ENCODE results near the gene ZNF385C.
"Not testable (repeated sequence)": the region's sequence is repeated elsewhere in the genome, so short reads cannot be mapped to it uniquely, and the experiment has no call there.

ZNF385C gene

DNA sequence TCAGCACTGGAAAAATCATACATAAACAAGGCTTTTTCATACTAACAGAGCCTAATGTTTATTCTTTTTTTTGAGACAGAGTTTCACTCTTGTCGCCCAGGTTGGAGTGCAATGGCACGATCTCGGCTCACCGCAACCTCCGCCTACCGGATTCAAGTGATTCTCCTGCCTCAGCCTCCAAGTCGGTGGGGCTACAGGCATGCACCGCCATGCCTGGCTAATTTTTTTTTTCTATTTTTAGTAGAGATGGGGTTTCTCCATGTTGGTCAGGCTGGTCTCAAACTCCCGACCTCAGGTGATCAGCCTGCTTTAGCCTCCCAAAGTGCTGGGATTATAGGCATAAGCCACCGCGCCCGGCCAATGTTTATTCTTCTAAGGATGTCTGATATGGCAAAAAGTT, 84.5 kb downstream of the ZNF385C start:
- not testable (repeated sequence) for H3K9ac ChIP-seq (ENCODE audit: low read depth, low read length); H3K27me3 ChIP-seq (ENCODE audit: control insufficient read depth, insufficient read depth, low read length); H3K9me3 ChIP-seq (ENCODE audit: control insufficient read depth, insufficient read depth, low read length); H3K4me3 ChIP-seq (ENCODE audit: low read depth, low read length)
- Histone ChIP-seq H3K27ac (ENCODE audit: low read depth, low read length) (peak overlapping the region; percentile 97), H3K4me1 (ENCODE audit: control insufficient read depth, insufficient read depth, low read length) (peaks cover 41% of the 10 kb centered on the region), H3K36me3 (ENCODE audit: control insufficient read depth, insufficient read depth, low read length) (peaks cover 11% of the 10 kb centered on the region)

- H3K27me3 ChIP-seq (ENCODE audit: control insufficient read depth, insufficient read depth, low read length); H3K9me3 ChIP-seq (ENCODE audit: control insufficient read depth, insufficient read depth, low read length): not testable (repeated sequence)
- Histone ChIP-seq H3K4me1 (ENCODE audit: control insufficient read depth, insufficient read depth, low read length) (peaks cover 38% of the 10 kb centered on the region), H3K9ac (ENCODE audit: low read depth, low read length) (peak overlapping the region; percentile 71), H3K36me3 (ENCODE audit: control insufficient read depth, insufficient read depth, low read length) (peaks cover 11% of the 10 kb centered on the region), H3K27ac (ENCODE audit: low read depth, low read length) (peak overlapping the region; percentile 97), H3K4me3 (ENCODE audit: low read depth, low read length) (peak overlapping the region; percentile 47)
These were observed 85.9 kb downstream of the ZNF385C start for GRCh38 chr17:42012363-42012762.

DNA sequence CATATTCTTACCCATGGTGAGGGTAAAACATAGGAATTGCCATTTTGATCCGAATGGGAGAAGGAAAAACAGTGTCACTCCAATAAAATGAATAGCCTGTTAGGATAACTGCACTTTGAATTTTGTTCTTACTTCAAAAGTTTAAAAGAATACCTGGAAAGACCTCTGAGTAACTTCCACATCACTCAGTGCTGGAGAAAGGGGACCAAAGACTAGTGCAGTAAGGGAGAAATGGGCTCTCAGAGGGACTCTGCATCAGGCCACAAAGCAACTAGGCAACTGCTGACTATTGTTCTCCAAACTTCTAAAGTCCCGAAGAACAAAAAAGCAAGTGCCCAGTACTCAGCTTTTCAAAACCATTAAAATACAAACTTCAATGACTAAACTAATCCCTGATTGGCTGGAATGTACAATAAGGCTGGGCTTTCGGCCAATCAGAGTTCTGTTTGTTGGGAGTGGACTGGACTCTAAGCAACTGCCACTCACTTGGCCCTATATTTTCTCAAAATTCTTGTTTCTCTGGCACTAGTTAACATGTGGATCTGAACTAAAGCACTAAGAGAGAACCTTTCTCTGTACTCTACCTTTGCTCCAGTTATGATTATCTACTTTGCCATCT, 87.3 kb downstream of the ZNF385C start:
- Histone ChIP-seq H3K27me3 (ENCODE audit: control insufficient read depth, insufficient read depth, low read length) (no peaks in the 10 kb centered on the region), H3K36me3 (ENCODE audit: control insufficient read depth, insufficient read depth, low read length) (peaks cover 15% of the 10 kb centered on the region), H3K4me3 (ENCODE audit: low read depth, low read length) (no peak overlapping the region), H3K27ac (ENCODE audit: low read depth, low read length) (peak overlapping the region; percentile 97), H3K9me3 (ENCODE audit: control insufficient read depth, insufficient read depth, low read length) (no peaks in the 10 kb centered on the region), H3K9ac (ENCODE audit: low read depth, low read length) (no peak overlapping the region), H3K4me1 (ENCODE audit: control insufficient read depth, insufficient read depth, low read length) (peaks cover 35% of the 10 kb centered on the region)

- H3K27ac ChIP-seq (ENCODE audit: low read depth, low read length); H3K9ac ChIP-seq (ENCODE audit: low read depth, low read length); H3K4me3 ChIP-seq (ENCODE audit: low read depth, low read length); H3K9me3 ChIP-seq (ENCODE audit: control insufficient read depth, insufficient read depth, low read length); H3K27me3 ChIP-seq (ENCODE audit: control insufficient read depth, insufficient read depth, low read length): not testable (repeated sequence)
- peaks cover 31% of the 10 kb centered on the region for H3K4me1 ChIP-seq (ENCODE audit: control insufficient read depth, insufficient read depth, low read length)
- peaks cover 13% of the 10 kb centered on the region for H3K36me3 ChIP-seq (ENCODE audit: control insufficient read depth, insufficient read depth, low read length)
These were observed 88.0 kb downstream of the ZNF385C start for GRCh38 chr17:42010266-42010680.

GRCh38 chr17:42009170-42009569, 89.1 kb downstream of the ZNF385C start:
- H3K36me3 ChIP-seq (ENCODE audit: control insufficient read depth, insufficient read depth, low read length): peaks cover 14% of the 10 kb centered on the region
- peaks cover 31% of the 10 kb centered on the region for H3K4me1 ChIP-seq (ENCODE audit: control insufficient read depth, insufficient read depth, low read length)
- H3K27ac ChIP-seq (ENCODE audit: low read depth, low read length): no peak overlapping the region

DNA sequence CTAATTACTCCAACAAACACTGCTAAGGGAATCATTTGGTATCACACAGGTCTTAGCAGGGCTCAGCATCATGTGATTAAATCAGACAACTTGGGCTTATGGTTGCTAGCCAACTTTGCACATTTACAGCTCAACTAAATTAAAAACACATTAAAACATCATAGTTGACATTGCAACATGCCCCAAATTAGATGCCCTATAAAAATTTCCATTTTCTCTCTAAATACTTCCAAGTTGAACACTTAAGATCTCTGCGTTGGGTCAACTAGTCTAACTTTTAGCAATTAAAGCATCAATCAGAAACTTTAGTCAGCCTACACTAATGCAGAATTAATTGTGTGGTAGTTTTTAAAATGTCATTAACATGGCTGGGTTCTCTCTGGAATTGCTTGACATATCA, 93.1 kb downstream of the ZNF385C start:
- H3K27me3 ChIP-seq (ENCODE audit: control insufficient read depth, insufficient read depth, low read length): no peaks in the 10 kb centered on the region
- peaks cover 51% of the 10 kb centered on the region for H3K36me3 ChIP-seq (ENCODE audit: control insufficient read depth, insufficient read depth, low read length)
- H3K9ac ChIP-seq (ENCODE audit: low read depth, low read length): no peak overlapping the region
- no peak overlapping the region for H3K27ac ChIP-seq (ENCODE audit: low read depth, low read length)
- no peaks in the 10 kb centered on the region for H3K9me3 ChIP-seq (ENCODE audit: control insufficient read depth, insufficient read depth, low read length)
- H3K4me3 ChIP-seq (ENCODE audit: low read depth, low read length): no peak overlapping the region
- H3K4me1 ChIP-seq (ENCODE audit: control insufficient read depth, insufficient read depth, low read length): no peaks in the 10 kb centered on the region

More at GRCh38 chr17:42009170-42009569, 89.1 kb downstream of the ZNF385C start:
- no peaks in the 10 kb centered on the region for H3K27me3 ChIP-seq (ENCODE audit: control insufficient read depth, insufficient read depth, low read length)
- H3K4me3 ChIP-seq (ENCODE audit: low read depth, low read length): no peak overlapping the region
- no peak overlapping the region for H3K9ac ChIP-seq (ENCODE audit: low read depth, low read length)
- H3K9me3 ChIP-seq (ENCODE audit: control insufficient read depth, insufficient read depth, low read length): no peaks in the 10 kb centered on the region

- H3K4me3 ChIP-seq (ENCODE audit: low read depth, low read length): no peak overlapping the region
- H3K36me3 ChIP-seq (ENCODE audit: control insufficient read depth, insufficient read depth, low read length): peaks cover 62% of the 10 kb centered on the region
- no peak overlapping the region for H3K9ac ChIP-seq (ENCODE audit: low read depth, low read length)
- H3K9me3 ChIP-seq (ENCODE audit: control insufficient read depth, insufficient read depth, low read length): no peaks in the 10 kb centered on the region
- H3K27ac ChIP-seq (ENCODE audit: low read depth, low read length): peak overlapping the region; percentile 37
- no peaks in the 10 kb centered on the region for H3K27me3 ChIP-seq (ENCODE audit: control insufficient read depth, insufficient read depth, low read length)
- no peaks in the 10 kb centered on the region for H3K4me1 ChIP-seq (ENCODE audit: control insufficient read depth, insufficient read depth, low read length)
These were observed 95.4 kb downstream of the ZNF385C start for GRCh38 chr17:42002792-42003301.

GRCh38 chr17:42002175-42002791, 96.0 kb downstream of the ZNF385C start:
- Histone ChIP-seq H3K27ac (ENCODE audit: low read depth, low read length) (no peak overlapping the region), H3K27me3 (ENCODE audit: control insufficient read depth, insufficient read depth, low read length) (no peaks in the 10 kb centered on the region), H3K9ac (ENCODE audit: low read depth, low read length) (no peak overlapping the region), H3K4me3 (ENCODE audit: low read depth, low read length) (no peak overlapping the region), H3K9me3 (ENCODE audit: control insufficient read depth, insufficient read depth, low read length) (no peaks in the 10 kb centered on the region), H3K36me3 (ENCODE audit: control insufficient read depth, insufficient read depth, low read length) (peaks cover 67% of the 10 kb centered on the region), H3K4me1 (ENCODE audit: control insufficient read depth, insufficient read depth, low read length) (no peaks in the 10 kb centered on the region)

GRCh38 chr17:42001729-42002128, 96.5 kb downstream of the ZNF385C start:
- peaks cover 69% of the 10 kb centered on the region for H3K36me3 ChIP-seq (ENCODE audit: control insufficient read depth, insufficient read depth, low read length)

DNA sequence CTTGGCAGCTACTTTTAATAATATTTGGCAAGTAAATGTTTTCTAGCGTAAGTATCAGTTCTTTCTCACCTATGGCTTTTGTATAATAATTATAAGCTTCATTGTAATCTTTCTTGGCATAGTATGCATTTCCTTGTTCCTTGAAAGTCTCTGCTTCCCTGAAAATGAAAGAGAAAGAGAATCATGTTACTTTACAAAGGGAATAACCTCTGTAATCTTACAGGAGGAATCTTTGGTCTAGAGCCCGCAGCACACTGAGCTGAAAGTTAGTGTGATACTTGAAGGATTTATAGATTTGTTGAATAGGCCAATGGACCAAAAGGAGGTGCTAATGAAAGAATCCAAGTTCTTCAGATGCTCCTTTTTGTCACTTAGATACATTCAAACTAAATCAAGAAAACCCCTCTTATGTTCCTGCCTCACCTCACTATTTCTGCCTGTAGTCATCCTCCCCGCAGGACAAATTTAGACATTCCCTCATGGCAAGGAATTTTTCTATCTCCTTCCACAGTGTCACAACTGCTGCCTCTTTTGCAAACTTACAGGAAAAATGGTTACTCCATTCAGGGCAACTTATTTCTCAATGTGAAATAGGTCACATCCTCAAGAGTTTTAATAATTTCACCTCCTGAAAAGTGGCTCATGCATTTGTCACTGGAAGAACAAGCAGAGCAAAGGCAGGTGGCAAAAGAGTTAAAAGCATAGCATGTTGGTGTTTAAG, 97.7 kb downstream of the ZNF385C start:
- no peaks in the 10 kb centered on the region for H3K4me1 ChIP-seq (ENCODE audit: control insufficient read depth, insufficient read depth, low read length)
- H3K9ac ChIP-seq (ENCODE audit: low read depth, low read length): no peak overlapping the region
- no peak overlapping the region for H3K27ac ChIP-seq (ENCODE audit: low read depth, low read length)
- no peak overlapping the region for H3K4me3 ChIP-seq (ENCODE audit: low read depth, low read length)
- no peaks in the 10 kb centered on the region for H3K9me3 ChIP-seq (ENCODE audit: control insufficient read depth, insufficient read depth, low read length)
- no peaks in the 10 kb centered on the region for H3K27me3 ChIP-seq (ENCODE audit: control insufficient read depth, insufficient read depth, low read length)
- peaks cover 80% of the 10 kb centered on the region for H3K36me3 ChIP-seq (ENCODE audit: control insufficient read depth, insufficient read depth, low read length)

More at GRCh38 chr17:42001729-42002128, 96.5 kb downstream of the ZNF385C start:
- Histone ChIP-seq H3K9me3 (ENCODE audit: control insufficient read depth, insufficient read depth, low read length) (no peaks in the 10 kb centered on the region), H3K27ac (ENCODE audit: low read depth, low read length) (no peak overlapping the region), H3K4me3 (ENCODE audit: low read depth, low read length) (no peak overlapping the region), H3K4me1 (ENCODE audit: control insufficient read depth, insufficient read depth, low read length) (no peaks in the 10 kb centered on the region), H3K9ac (ENCODE audit: low read depth, low read length) (no peak overlapping the region), H3K27me3 (ENCODE audit: control insufficient read depth, insufficient read depth, low read length) (no peaks in the 10 kb centered on the region)

- H3K9ac ChIP-seq (ENCODE audit: low read depth, low read length): no peak overlapping the region
- H3K4me1 ChIP-seq (ENCODE audit: control insufficient read depth, insufficient read depth, low read length): no peaks in the 10 kb centered on the region
- no peak overlapping the region for H3K4me3 ChIP-seq (ENCODE audit: low read depth, low read length)
- no peak overlapping the region for H3K27ac ChIP-seq (ENCODE audit: low read depth, low read length)
- peaks cover 89% of the 10 kb centered on the region for H3K36me3 ChIP-seq (ENCODE audit: control insufficient read depth, insufficient read depth, low read length)
- H3K27me3 ChIP-seq (ENCODE audit: control insufficient read depth, insufficient read depth, low read length): no peaks in the 10 kb centered on the region
- H3K9me3 ChIP-seq (ENCODE audit: control insufficient read depth, insufficient read depth, low read length): no peaks in the 10 kb centered on the region
These were observed 99.8 kb downstream of the ZNF385C start for GRCh38 chr17:41998497-41998896.

All from HUES48 (cell line).